HEK293 (cell line): ENCODE data around the gene SLC3A2.

Experiments
- CTCF ChIA-PET: fragments of 350-600 bp; formaldehyde crosslinking; extraction: SDS; loops from one replicate; lab custom pipeline; 2021; ENCODE audit warnings: antibody characterized with exemption; lab: Yijun Ruan, JAX
- POLR2A ChIA-PET: fragments of 300-600 bp; formaldehyde crosslinking; extraction: SDS; loops from one replicate; lab custom pipeline; 2020; ENCODE audit warnings: antibody characterized with exemption, inconsistent platforms; lab: Yijun Ruan, JAX
- H3K27ac ChIP-seq: fragments of 200-500 bp; sonication (Bioruptor generic); 2 replicates; pipeline ENCODE4 v1.5.1; 2014; ENCODE audit warnings: low read depth, low read length, control low read depth, inconsistent platforms; ENCODE audit errors: extremely low read depth
- H3K36me3 ChIP-seq, 2 experiments: fragments of 200-500 bp in 1 of 2; sonication (Bioruptor generic) in 1 of 2; 1 replicate in 1 of 2; 2 replicates in 1 of 2; pipeline ENCODE4 v1.5.1; 2014 to 2017; ENCODE audit warnings: inconsistent platforms in 2 of 2, low read length in 2 of 2; ENCODE audit not compliant: control insufficient read depth in 2 of 2, insufficient read depth in 1 of 2
- H3K4me1 ChIP-seq: fragments of 200-500 bp; sonication (Bioruptor generic); 2 replicates; pipeline ENCODE4 v1.5.1; 2014; ENCODE audit warnings: mild to moderate bottlenecking, low read length, inconsistent platforms; ENCODE audit not compliant: control insufficient read depth, insufficient read depth
- H3K4me3 ChIP-seq: 2 replicates; pipeline ENCODE4 v1.5.1; 2011; ENCODE audit warnings: low read depth, mild to moderate bottlenecking, control low read depth, low read length, moderate library complexity
- H3K9me3 ChIP-seq: fragments of 200-500 bp; sonication (Bioruptor generic); 2 replicates; pipeline ENCODE4 v1.5.1; 2014; ENCODE audit warnings: low read depth, low read length, inconsistent platforms; ENCODE audit not compliant: control insufficient read depth, insufficient read depth
- GFI1B ChIP-seq: fragments of 450-650 bp; formaldehyde crosslinking; IDR thresholded peaks from 2 replicates; pipeline ENCODE4 v1.5.1; 2016; ENCODE audit warnings: missing biosample characterization, missing genetic modification characterization
- GLI2 ChIP-seq: fragments of 450-650 bp; formaldehyde crosslinking; IDR thresholded peaks from 2 replicates; pipeline ENCODE4; 2017; ENCODE audit warnings: missing biosample characterization, missing genetic modification characterization, low read depth, borderline replicate concordance
- PRDM2 ChIP-seq: fragments of 450-650 bp; formaldehyde crosslinking; IDR thresholded peaks from 2 replicates; pipeline ENCODE4 v1.5.1; 2016; ENCODE audit warnings: missing biosample characterization, missing genetic modification characterization, borderline replicate concordance
- PRDM4 ChIP-seq: fragments of 450-650 bp; formaldehyde crosslinking; IDR thresholded peaks from 2 replicates; pipeline ENCODE4 v1.5.1; 2017; ENCODE audit warnings: missing biosample characterization, missing genetic modification characterization
- TCF7L2 ChIP-seq: IDR thresholded peaks from 2 replicates; pipeline ENCODE4 v1.6.1; 2011; ENCODE audit warnings: low read depth, mild to moderate bottlenecking, inconsistent platforms, low read length, moderate library complexity, borderline replicate concordance
- ZBTB11 ChIP-seq: fragments of 450-650 bp; formaldehyde crosslinking; conservative IDR thresholded peaks from 2 replicates; pipeline ENCODE4 v1.5.1; 2016; ENCODE audit warnings: low read depth, missing biosample characterization, missing genetic modification characterization
- ZNF133 ChIP-seq: fragments of 450-650 bp; formaldehyde crosslinking; IDR thresholded peaks from 2 replicates; pipeline ENCODE4 v1.5.1; 2016; ENCODE audit warnings: missing biosample characterization, missing genetic modification characterization
- ZNF140 ChIP-seq: fragments of 450-650 bp; formaldehyde crosslinking; IDR thresholded peaks from 2 replicates; pipeline ENCODE4 v1.5.1; 2016; ENCODE audit warnings: missing biosample characterization, missing genetic modification characterization
- ZNF148 ChIP-seq: fragments of 450-650 bp; formaldehyde crosslinking; IDR thresholded peaks from 2 replicates; pipeline ENCODE4 v1.5.0; 2017; ENCODE audit warnings: missing biosample characterization, missing genetic modification characterization, borderline replicate concordance
- ZNF266 ChIP-seq: fragments of 450-650 bp; formaldehyde crosslinking; IDR thresholded peaks from 2 replicates; pipeline ENCODE4 v1.5.1; 2016; ENCODE audit warnings: missing biosample characterization, missing genetic modification characterization, low read depth
- ZNF362 ChIP-seq: fragments of 450-650 bp; formaldehyde crosslinking; IDR thresholded peaks from 2 replicates; pipeline ENCODE4 v1.5.1; 2016; ENCODE audit warnings: missing biosample characterization, missing genetic modification characterization
- ZNF580 ChIP-seq: fragments of 450-650 bp; formaldehyde crosslinking; IDR thresholded peaks from 2 replicates; pipeline ENCODE4 v1.5.1; 2016; ENCODE audit warnings: missing biosample characterization, missing genetic modification characterization
- ZNF596 ChIP-seq: fragments of 450-650 bp; IDR thresholded peaks from 2 replicates; pipeline ENCODE4 v1.5.0; 2018; ENCODE audit warnings: missing biosample characterization, mild to moderate bottlenecking, missing genetic modification characterization, moderate library complexity
- ZNF658 ChIP-seq: fragments of 450-650 bp; formaldehyde crosslinking; IDR thresholded peaks from 2 replicates; pipeline ENCODE4; 2016; ENCODE audit warnings: missing biosample characterization, missing genetic modification characterization
- ZNF701 ChIP-seq: fragments of 450-650 bp; formaldehyde crosslinking; IDR thresholded peaks from 2 replicates; pipeline ENCODE4 v1.5.1; 2016; ENCODE audit warnings: missing biosample characterization, missing genetic modification characterization
- ZSCAN18 ChIP-seq: fragments of 450-650 bp; formaldehyde crosslinking; IDR thresholded peaks from 2 replicates; pipeline ENCODE4 v1.5.1; 2016; ENCODE audit warnings: missing biosample characterization, missing genetic modification characterization

The SLC3A2 gene

GRCh38 chr11:62835336-62835735 is 45.4 kb upstream of the SLC3A2 start (continued):
- TF ChIP-seq ZSCAN18 (no peak), ZNF140 (tag by site-specific recombination) (no peak), ZNF701 (no peak), PRDM4 (tag by site-specific recombination) (no peak), PRDM2 (tag by site-specific recombination) (no peak), ZNF658 (no peak), GFI1B (tag by site-specific recombination) (no peak)

GRCh38 chr11:62839050-62839945 is 41.4 kb upstream of the SLC3A2 start, which contains the start of gene WDR74:
TSS of gene WDR74 (minus strand) at chr11:62839590. CDS start at chr11:62839570, 20 bp downstream.
- Histone ChIP-seq H3K27ac (peak within 1 kb of the TSS; percentile 80), H3K4me1 (no peaks in the 10 kb centered on the region), H3K36me3 (peaks cover 0 to 33% of the 10 kb centered on the region in 2 experiments; a peak in 2 of 3 replicates), H3K4me3 (peak within 1 kb of the TSS; percentile 63), H3K9me3 (no peaks in the 10 kb centered on the region)
- ChIA-PET CTCF (interaction anchor here (0.6 to 2.3 kb wide), 2 partner anchors 53 to 68 kb away, joined by 3 to 9 read pairs; no protein-coding TSS in a partner anchor), POLR2A (interaction anchor here (0.6 to 3.4 kb wide), 14 partner anchors 7 to 112 kb away, joined by 3 to 182 read pairs (median 46); partner anchors contain the start of genes HNRNPUL2, NXF1, SLC3A2 and STX5)
- peak; percentile 84 for TF ChIP-seq ZBTB11 (tag by site-specific recombination)
- TF ChIP-seq ZNF133: no peak
- no peak for TF ChIP-seq ZNF596
- no peak for TF ChIP-seq ZNF362
- no peak for TF ChIP-seq ZNF140 (tag by site-specific recombination)
- no peak; the same call in 1 of the 2 replicates for TF ChIP-seq TCF7L2
- TF ChIP-seq GLI2 (tag by site-specific recombination): no peak
- no peak for TF ChIP-seq GFI1B (tag by site-specific recombination)
- 0 out of 2 replicates have a peak, but pooled peaks have one; percentile 29 for TF ChIP-seq ZNF580 (tag by site-specific recombination)
- no peak for TF ChIP-seq ZNF148
- TF ChIP-seq ZNF266: no peak
